GM12878 (cell line): ENCODE data around the gene CALD1. TPM values are rescaled to one million over a fixed set of nuclear protein-coding genes. Genes with fewer than 3 reads are reported as not detected.
A peak's percentile ranks its signal among the peaks of the same experiment; 100 is the strongest.

Experiments used
- ATAC-seq: fragments of 200-7000 bp; cut with Tn5 transposase; 3 replicates; pipeline ENCODE4 v1.9.1; 2020; ENCODE audit warnings: mild to moderate bottlenecking, moderate library complexity
- BruUV-seq: library from RNA; stranded (reverse); fragments of 400-500 nt; replicated peaks from 2 replicates; lab custom pipeline; 2021; lab: Mats Ljungman, UMichigan
- CTCF ChIA-PET: fragments of 300-600 bp; sonication (Branson Sonifier 250); formaldehyde crosslinking; extraction: SDS; loops from one replicate; lab custom pipeline; 2021; ENCODE audit warnings: inconsistent platforms; lab: Yijun Ruan, JAX
- POLR2A ChIA-PET: fragments of 350-600 bp; formaldehyde crosslinking; extraction: SDS; loops from one replicate; lab custom pipeline; 2021; ENCODE audit warnings: inconsistent platforms; lab: Charles Lee
- RAD21 ChIA-PET: fragments of 300-600 bp; sonication (Branson Sonifier 250); formaldehyde crosslinking; loops from one replicate; lab custom pipeline; 2023; ENCODE audit warnings: antibody characterized with exemption; ENCODE audit not compliant: unreplicated experiment; lab: Charles Lee
- SMC1A ChIA-PET: fragments of 300-600 bp; sonication (Branson Sonifier 250); formaldehyde crosslinking; loops from one replicate; lab custom pipeline; 2023; ENCODE audit not compliant: unreplicated experiment, uncharacterized antibody; lab: Charles Lee
- DNase-seq: peaks from one replicate; pipeline ENCODE4 v3.0.0-alpha.2; 2011; ENCODE audit warnings: low read depth, low spot score
- FAIRE-seq: peaks from 3 replicates; lab custom pipeline; 2011; peaks lifted over from hg19 to GRCh38; lab: Jason Lieb, UNC
- H2AFZ ChIP-seq: 2 replicates; pipeline ENCODE4 v1.6.0; 2011; ENCODE audit warnings: low read depth, low read length, control low read depth; ENCODE audit not compliant: control insufficient read depth
- H3K27ac ChIP-seq: 2 replicates; pipeline ENCODE4 v1.5.1; 2011; ENCODE audit warnings: control low read depth; ENCODE audit not compliant: control insufficient read depth, insufficient read depth
- H3K27me3 ChIP-seq, 2 experiments: replicated peaks in 1 of 2; 2 replicates each; pipeline versions ENCODE4 v1.6.0 to v1.6.1; 2011; ENCODE audit warnings: low read length in 1 of 2; ENCODE audit not compliant: control insufficient read depth in 2 of 2, insufficient read depth in 2 of 2
- H3K36me3 ChIP-seq, 2 experiments: 2 replicates each; pipeline ENCODE4 v1.5.1; 2011; ENCODE audit warnings: low read length in 1 of 2; ENCODE audit not compliant: control insufficient read depth in 2 of 2, insufficient read depth in 2 of 2
- H3K4me1 ChIP-seq: 2 replicates; pipeline ENCODE4 v1.6.1; 2011; ENCODE audit warnings: mild to moderate bottlenecking, low read length, moderate library complexity, mixed read lengths; ENCODE audit not compliant: control insufficient read depth, insufficient read depth
- H3K4me2 ChIP-seq: 2 replicates; pipeline ENCODE4 v1.6.0; 2011; ENCODE audit warnings: control low read depth; ENCODE audit not compliant: control insufficient read depth, insufficient read depth
- H3K4me3 ChIP-seq: fragments of 200-600 bp; sonication (generic); 2 replicates; pipeline ENCODE4 v1.5.1; 2016
- H3K79me2 ChIP-seq: 2 replicates; pipeline ENCODE4 v1.6.0; 2011; ENCODE audit warnings: low read length; ENCODE audit not compliant: control insufficient read depth, insufficient read depth
- H3K9ac ChIP-seq: 2 replicates; pipeline ENCODE4 v1.8.0; 2011; ENCODE audit warnings: low read length, control low read depth, mixed read lengths; ENCODE audit not compliant: control insufficient read depth, insufficient read depth
- H3K9me3 ChIP-seq: replicated peaks from 3 replicates; pipeline ENCODE4 v1.5.1; 2011; ENCODE audit warnings: mild to moderate bottlenecking, low read length; ENCODE audit not compliant: control insufficient read depth, insufficient read depth
- H4K20me1 ChIP-seq: 2 replicates; pipeline ENCODE4 v1.6.0; 2011; ENCODE audit not compliant: control insufficient read depth, insufficient read depth
- E4F1 ChIP-seq: fragments of 450-650 bp; IDR thresholded peaks from 2 replicates; pipeline ENCODE4 v1.6.1; 2018; ENCODE audit warnings: borderline replicate concordance, mild to moderate bottlenecking; ENCODE audit not compliant: partially characterized antibody
- ESRRA ChIP-seq: IDR thresholded peaks from 2 replicates; pipeline ENCODE4 v1.6.1; 2012; ENCODE audit warnings: mild to moderate bottlenecking, low read length, improper control_type of control experiment
- MYB ChIP-seq: fragments of 150-350 bp; IDR thresholded peaks from 2 replicates; pipeline ENCODE4 v1.6.1; 2014; ENCODE audit warnings: mild to moderate bottlenecking, low read depth, low read length, borderline replicate concordance
- POLR2AphosphoS5 ChIP-seq: IDR thresholded peaks from 2 replicates; pipeline ENCODE4 v1.6.1; 2011; ENCODE audit warnings: mild to moderate bottlenecking, low read length, inconsistent platforms
- RAD21 ChIP-seq: IDR thresholded peaks from 2 replicates; pipeline ENCODE4 v1.6.1; 2011; ENCODE audit warnings: mild to moderate bottlenecking, low read depth, low read length, moderate library complexity; ENCODE audit not compliant: insufficient read depth
- SMC3 ChIP-seq: IDR thresholded peaks from 2 replicates; pipeline ENCODE4 v1.6.1; 2011; ENCODE audit warnings: low read length, improper control_type of control experiment, borderline replicate concordance
- TCF7 ChIP-seq: IDR thresholded peaks from 2 replicates; pipeline ENCODE4 v1.6.1; 2014; ENCODE audit warnings: antibody characterized with exemption, borderline replicate concordance
- YY1 ChIP-seq: IDR thresholded peaks from 2 replicates; pipeline ENCODE4 v1.6.1; 2011; ENCODE audit warnings: low read depth, mild to moderate bottlenecking, low read length
- WGBS: methylation state at CpG from one replicate; pipeline ENCODE4 v1.1.6; 2016; ENCODE audit warnings: low lambda C conversion rate; ENCODE audit not compliant: insufficient replicate concordance, insufficient coverage; ENCODE audit errors: missing lambda C conversion rate; 5-methylcytosine and 5-hydroxymethylcytosine counted together
- in situ Hi-C: fragments of 300-500 bp; cut with MboI; formaldehyde crosslinking; loops from 9 replicates; pipeline ENCODE4 v1.14.3; 2018; ENCODE audit warnings: mixed read lengths
- intact Hi-C: fragments of 100-400 bp; cut with micrococcal nuclease; formaldehyde crosslinking; loops from one replicate; pipeline ENCODE4 v1.14.2; 2022; ENCODE audit not compliant: unreplicated experiment
- polyA plus RNA-seq, 11 experiments: library from polyadenylated mRNA; depleted of rRNA in 4 of 11; unstranded in 6 of 11; stranded (reverse) in 5 of 11; fragments of >200 nt; fragmentation: Nextera tagmentation in 4 of 11; fragmentation: Illumina TruSeq in 1 of 11; extraction: Ambion mirVana in 4 of 11; extraction: Trizol in 1 of 11; gene quantifications; 1 replicate in 1 of 11; 2 replicates in 10 of 11; pipeline versions ENCODE4 v1.2.1 to v1.2.3, GENCODE V29; 2011 to 2016; ENCODE audit warnings: inconsistent platforms in 2 of 11, missing spikeins in 2 of 11, low read depth in 1 of 11
- total RNA-seq, 4 experiments: library from RNA; depleted of rRNA in 3 of 4; stranded (reverse); fragments of >200 nt in 3 of 4; fragmentation: Illumina TruSeq in 1 of 4; extraction: Trizol in 1 of 4; gene quantifications; 2 replicates each; pipeline versions ENCODE4 v1.2.1 to v1.2.3, GENCODE V29; 2013 to 2021
- TF ChIP-seq, protein P1 (sequence below), 3 experiments: IDR thresholded peaks in 2 of 3; conservative IDR thresholded peaks in 1 of 3; 2 replicates each; pipeline ENCODE4 v1.5.1; 2011; ENCODE audit warnings: low read depth in 3 of 3, low read length in 3 of 3, mild to moderate bottlenecking in 3 of 3, control low read depth in 2 of 3, moderate library complexity in 2 of 3, inconsistent platforms in 1 of 3, mixed read lengths in 1 of 3; ENCODE audit not compliant: control insufficient read depth in 2 of 3, insufficient read depth in 1 of 3; ENCODE audit errors: extremely low read depth in 1 of 3
- TF ChIP-seq, protein P2 (sequence below): fragments of 450-650 bp; IDR thresholded peaks from 2 replicates; pipeline ENCODE4 v1.6.1; 2018; ENCODE audit warnings: mild to moderate bottlenecking, low read depth, moderate library complexity; ENCODE audit not compliant: partially characterized antibody
- TF ChIP-seq, protein P3 (sequence below): fragments of 450-650 bp; formaldehyde crosslinking; IDR thresholded peaks from 2 replicates; pipeline ENCODE4 v1.5.0; 2022; ENCODE audit warnings: mild to moderate bottlenecking, missing genetic modification characterization

CALD1 gene
- total and polyA plus RNA-seq, 10 of the 15 experiments (the other 5 are each of a cell fraction or from before 2014, with no cell fraction given), result 0.03 to 1.3 (median 0.22) TPM

DNA sequence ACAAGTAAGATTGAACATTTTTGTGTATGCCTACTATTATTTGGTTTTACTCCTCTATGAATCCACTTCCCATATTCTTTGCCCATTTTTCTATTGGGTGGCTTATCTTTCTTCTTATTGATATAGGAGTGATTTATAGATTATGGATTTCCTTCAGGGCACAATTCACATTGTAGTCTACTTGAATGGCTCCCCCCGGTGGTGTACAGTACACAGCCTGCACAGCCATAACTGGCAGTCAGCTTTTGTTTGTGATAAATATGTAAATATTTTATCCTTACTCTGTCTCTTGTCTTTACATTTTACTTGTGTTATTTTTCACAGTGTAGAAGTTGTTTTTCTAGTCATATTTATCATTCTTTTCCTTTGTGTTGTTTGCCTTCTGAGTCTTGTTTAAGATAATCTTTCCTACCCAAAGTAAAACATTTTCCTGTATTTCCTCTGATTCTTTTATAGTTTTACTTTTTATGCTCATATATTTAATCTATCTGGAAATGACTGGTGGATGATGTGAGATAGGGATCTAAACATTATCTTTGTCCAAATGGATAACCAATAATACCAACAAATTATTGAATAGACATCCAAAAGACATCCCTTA lies 23.9 kb upstream of the CALD1 start:
- ChIA-PET CTCF (interaction anchor here (1.6 to 7.6 kb wide), 4 partner anchors 11 to 148 kb away, joined by 6 to 104 read pairs (median 6); no protein-coding TSS in a partner anchor), RAD21 (interaction anchor here (1.1 to 1.7 kb wide), 5 partner anchors 11 to 198 kb away, joined by 3 to 4 read pairs (median 4); no protein-coding TSS in a partner anchor), SMC1A (interaction anchor here (1.0 to 1.8 kb wide), 2 partner anchors 93 to 123 kb away, joined by 4 to 5 read pairs; no protein-coding TSS in a partner anchor), POLR2A (no interaction called here)
- Histone ChIP-seq H3K27ac (no peak overlapping the region), H3K4me1 (no peaks in the 10 kb centered on the region), H3K36me3 (no peaks in the 10 kb centered on the region), H3K4me3 (no peak overlapping the region), H3K9ac (no peak overlapping the region), H4K20me1 (no peaks in the 10 kb centered on the region), H3K9me3 (no peaks in the 10 kb centered on the region), H3K4me2 (no peak overlapping the region), H2AFZ (no peak overlapping the region), H3K79me2 (no peaks in the 10 kb centered on the region), H3K27me3 (no peaks in the 10 kb centered on the region)
- intact Hi-C loops, result loop anchor here (10.0 kb wide), 1 partner anchor 189 kb away; no protein-coding TSS in a partner anchor
- WGBS, result 0% methylated on average over 1 of the region's 1 CpG
- in situ Hi-C loops, result no loop called here
- ATAC-seq (peak; percentile 55; the same call in 2 of the 3 replicates), FAIRE-seq (no peak), DNase-seq (no peak)
- no TSS peak for BruUV-seq
- TF ChIP-seq POLR2AphosphoS5, result no peak
- TF ChIP-seq, protein P1, sequence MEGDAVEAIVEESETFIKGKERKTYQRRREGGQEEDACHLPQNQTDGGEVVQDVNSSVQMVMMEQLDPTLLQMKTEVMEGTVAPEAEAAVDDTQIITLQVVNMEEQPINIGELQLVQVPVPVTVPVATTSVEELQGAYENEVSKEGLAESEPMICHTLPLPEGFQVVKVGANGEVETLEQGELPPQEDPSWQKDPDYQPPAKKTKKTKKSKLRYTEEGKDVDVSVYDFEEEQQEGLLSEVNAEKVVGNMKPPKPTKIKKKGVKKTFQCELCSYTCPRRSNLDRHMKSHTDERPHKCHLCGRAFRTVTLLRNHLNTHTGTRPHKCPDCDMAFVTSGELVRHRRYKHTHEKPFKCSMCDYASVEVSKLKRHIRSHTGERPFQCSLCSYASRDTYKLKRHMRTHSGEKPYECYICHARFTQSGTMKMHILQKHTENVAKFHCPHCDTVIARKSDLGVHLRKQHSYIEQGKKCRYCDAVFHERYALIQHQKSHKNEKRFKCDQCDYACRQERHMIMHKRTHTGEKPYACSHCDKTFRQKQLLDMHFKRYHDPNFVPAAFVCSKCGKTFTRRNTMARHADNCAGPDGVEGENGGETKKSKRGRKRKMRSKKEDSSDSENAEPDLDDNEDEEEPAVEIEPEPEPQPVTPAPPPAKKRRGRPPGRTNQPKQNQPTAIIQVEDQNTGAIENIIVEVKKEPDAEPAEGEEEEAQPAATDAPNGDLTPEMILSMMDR (IDR thresholded peaks at IDR 0.05 in 2 of 3, conservative IDR thresholded peaks at IDR 0.05 in 1 of 3; ENCODE audit: control insufficient read depth in 2 of 3, extremely low read depth in 1 of 3, insufficient read depth in 1 of 3, low read depth in 3 of 3, low read length in 3 of 3), result peak; percentile 37 to 54 (median 42); a peak in 4 of 6 replicates
- TF ChIP-seq SMC3, result peak; percentile 30; the same call in 1 of the 2 replicates
- TF ChIP-seq, protein P2, sequence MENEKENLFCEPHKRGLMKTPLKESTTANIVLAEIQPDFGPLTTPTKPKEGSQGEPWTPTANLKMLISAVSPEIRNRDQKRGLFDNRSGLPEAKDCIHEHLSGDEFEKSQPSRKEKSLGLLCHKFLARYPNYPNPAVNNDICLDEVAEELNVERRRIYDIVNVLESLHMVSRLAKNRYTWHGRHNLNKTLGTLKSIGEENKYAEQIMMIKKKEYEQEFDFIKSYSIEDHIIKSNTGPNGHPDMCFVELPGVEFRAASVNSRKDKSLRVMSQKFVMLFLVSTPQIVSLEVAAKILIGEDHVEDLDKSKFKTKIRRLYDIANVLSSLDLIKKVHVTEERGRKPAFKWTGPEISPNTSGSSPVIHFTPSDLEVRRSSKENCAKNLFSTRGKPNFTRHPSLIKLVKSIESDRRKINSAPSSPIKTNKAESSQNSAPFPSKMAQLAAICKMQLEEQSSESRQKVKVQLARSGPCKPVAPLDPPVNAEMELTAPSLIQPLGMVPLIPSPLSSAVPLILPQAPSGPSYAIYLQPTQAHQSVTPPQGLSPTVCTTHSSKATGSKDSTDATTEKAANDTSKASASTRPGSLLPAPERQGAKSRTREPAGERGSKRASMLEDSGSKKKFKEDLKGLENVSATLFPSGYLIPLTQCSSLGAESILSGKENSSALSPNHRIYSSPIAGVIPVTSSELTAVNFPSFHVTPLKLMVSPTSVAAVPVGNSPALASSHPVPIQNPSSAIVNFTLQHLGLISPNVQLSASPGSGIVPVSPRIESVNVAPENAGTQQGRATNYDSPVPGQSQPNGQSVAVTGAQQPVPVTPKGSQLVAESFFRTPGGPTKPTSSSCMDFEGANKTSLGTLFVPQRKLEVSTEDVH, result no peak
- TF ChIP-seq YY1, result 0 out of 2 replicates have a peak, but pooled peaks have one; percentile 16
- TF ChIP-seq E4F1, result no peak
- TF ChIP-seq RAD21, result peak; percentile 24; the same call in 1 of the 2 replicates
- TF ChIP-seq, protein P3, sequence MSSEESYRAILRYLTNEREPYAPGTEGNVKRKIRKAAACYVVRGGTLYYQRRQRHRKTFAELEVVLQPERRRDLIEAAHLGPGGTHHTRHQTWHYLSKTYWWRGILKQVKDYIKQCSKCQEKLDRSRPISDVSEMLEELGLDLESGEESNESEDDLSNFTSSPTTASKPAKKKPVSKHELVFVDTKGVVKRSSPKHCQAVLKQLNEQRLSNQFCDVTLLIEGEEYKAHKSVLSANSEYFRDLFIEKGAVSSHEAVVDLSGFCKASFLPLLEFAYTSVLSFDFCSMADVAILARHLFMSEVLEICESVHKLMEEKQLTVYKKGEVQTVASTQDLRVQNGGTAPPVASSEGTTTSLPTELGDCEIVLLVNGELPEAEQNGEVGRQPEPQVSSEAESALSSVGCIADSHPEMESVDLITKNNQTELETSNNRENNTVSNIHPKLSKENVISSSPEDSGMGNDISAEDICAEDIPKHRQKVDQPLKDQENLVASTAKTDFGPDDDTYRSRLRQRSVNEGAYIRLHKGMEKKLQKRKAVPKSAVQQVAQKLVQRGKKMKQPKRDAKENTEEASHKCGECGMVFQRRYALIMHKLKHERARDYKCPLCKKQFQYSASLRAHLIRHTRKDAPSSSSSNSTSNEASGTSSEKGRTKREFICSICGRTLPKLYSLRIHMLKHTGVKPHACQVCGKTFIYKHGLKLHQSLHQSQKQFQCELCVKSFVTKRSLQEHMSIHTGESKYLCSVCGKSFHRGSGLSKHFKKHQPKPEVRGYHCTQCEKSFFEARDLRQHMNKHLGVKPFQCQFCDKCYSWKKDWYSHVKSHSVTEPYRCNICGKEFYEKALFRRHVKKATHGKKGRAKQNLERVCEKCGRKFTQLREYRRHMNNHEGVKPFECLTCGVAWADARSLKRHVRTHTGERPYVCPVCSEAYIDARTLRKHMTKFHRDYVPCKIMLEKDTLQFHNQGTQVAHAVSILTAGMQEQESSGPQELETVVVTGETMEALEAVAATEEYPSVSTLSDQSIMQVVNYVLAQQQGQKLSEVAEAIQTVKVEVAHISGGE, result no peak
- no peak for TF ChIP-seq ESRRA
- TF ChIP-seq TCF7, result no peak
- TF ChIP-seq MYB, result no peak
